Erythroblast (primary cell): ENCODE data around the gene ZNF548.
A peak's percentile ranks its signal among the peaks of the same experiment; 100 is the strongest.

Source experiments
- DNase-seq, 2 experiments: peaks; one replicate each; lab custom pipeline; 2025; lab: John Stamatoyannopoulos, UW
- GATA1 ChIP-seq: IDR thresholded peaks from 2 replicates; pipeline ENCODE4 v1.6.1; 2011; ENCODE audit warnings: low read depth, mild to moderate bottlenecking, control low read depth, low read length, moderate library complexity
- POLR2A ChIP-seq: IDR thresholded peaks from 2 replicates; pipeline ENCODE4 v1.6.1; 2011; ENCODE audit warnings: mild to moderate bottlenecking, low read length

Gene ZNF548

GRCh38 chr19:57389730-57390598 lies at the start of gene ZNF548:
Gene ZNF548, plus strand, starts transcription at chr19:57389854. Its CDS starts 246 bp downstream, at chr19:57390100.
- TF ChIP-seq POLR2A (peak; percentile 89), GATA1 (no peak)
- DNase-seq: peak; percentile 98 to 100

GRCh38 chr19:57342582-57342981 lies 47.1 kb upstream of the ZNF548 start:
- DNase-seq: no peak
- TF ChIP-seq GATA1: no peak
- no peak for TF ChIP-seq POLR2A

GRCh38 chr19:57348136-57348535 lies 41.5 kb upstream of the ZNF548 start:
- TF ChIP-seq POLR2A (no peak), GATA1 (no peak)

DNA sequence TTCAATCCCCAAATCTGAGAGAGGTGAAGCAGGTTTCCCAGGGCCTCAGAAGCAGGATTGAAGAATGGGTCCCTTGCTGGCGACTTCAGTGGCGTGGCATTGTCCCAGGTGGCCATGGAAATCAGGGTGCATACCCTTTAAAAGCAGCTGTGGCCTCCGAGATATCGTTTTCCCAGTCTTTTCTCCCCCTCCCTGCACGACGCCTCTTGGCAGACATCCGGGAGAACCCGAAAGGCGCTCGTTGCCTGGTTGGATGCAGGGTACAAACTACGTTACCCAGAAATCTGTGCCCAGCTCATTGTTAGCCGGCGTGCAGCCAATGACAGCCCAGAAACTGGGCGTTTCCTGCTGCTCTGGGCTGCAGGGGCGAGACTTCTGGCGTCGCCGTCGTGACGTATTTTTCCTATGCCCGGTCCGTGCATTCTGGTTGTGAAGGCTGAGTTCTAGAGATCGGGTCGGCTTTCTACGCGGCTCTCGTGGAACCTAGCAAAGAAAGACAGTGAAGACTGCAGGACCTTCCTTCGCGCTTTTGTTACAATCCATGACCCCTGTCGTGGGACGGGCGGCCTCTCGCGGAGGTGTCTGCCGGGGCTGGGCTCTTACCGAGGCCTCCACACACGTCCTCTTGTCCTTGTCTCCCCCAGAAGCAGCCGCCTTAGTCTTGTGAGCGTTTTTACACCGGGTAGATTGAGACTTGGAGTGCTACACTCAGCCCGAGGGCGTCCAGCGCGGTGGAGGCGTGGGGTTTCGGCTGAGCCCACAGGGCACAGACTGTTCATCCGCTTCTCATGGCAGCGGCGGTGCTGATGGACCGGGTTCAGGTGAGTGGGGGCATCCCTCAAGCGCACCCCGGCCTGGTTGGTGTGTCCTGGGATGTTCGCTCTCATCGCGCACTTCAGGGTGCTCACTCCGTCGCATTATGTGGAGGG lies 38.5 kb upstream of the ZNF548 start, which contains the start of gene ZNF304:
ZNF304 (plus strand) TSS at position 395 of the 929 bp plus-strand sequence; CDS start at position 789, 394 bp downstream.
- TF ChIP-seq POLR2A (peak; percentile 73), GATA1 (no peak)
- DNase-seq: peak; percentile 93 to 95

More at GRCh38 chr19:57348136-57348535, 41.5 kb upstream of the ZNF548 start:
- DNase-seq: no peak

GRCh38 chr19:57351867-57352266 lies 37.8 kb upstream of the ZNF548 start:
- TF ChIP-seq POLR2A (no peak), GATA1 (no peak)
- peak; percentile 63 to 68 for DNase-seq

GRCh38 chr19:57355916-57356315 lies 33.7 kb upstream of the ZNF548 start:
- TF ChIP-seq GATA1: no peak
- no peak for TF ChIP-seq POLR2A
- no peak for DNase-seq

GRCh38 chr19:57357406-57357805 lies 32.2 kb upstream of the ZNF548 start:
- no peak for DNase-seq
- no peak for TF ChIP-seq GATA1
- TF ChIP-seq POLR2A: no peak

GRCh38 chr19:57359300-57359699 lies 30.4 kb upstream of the ZNF548 start:
- TF ChIP-seq POLR2A (no peak), GATA1 (no peak)
- DNase-seq: no peak

DNA sequence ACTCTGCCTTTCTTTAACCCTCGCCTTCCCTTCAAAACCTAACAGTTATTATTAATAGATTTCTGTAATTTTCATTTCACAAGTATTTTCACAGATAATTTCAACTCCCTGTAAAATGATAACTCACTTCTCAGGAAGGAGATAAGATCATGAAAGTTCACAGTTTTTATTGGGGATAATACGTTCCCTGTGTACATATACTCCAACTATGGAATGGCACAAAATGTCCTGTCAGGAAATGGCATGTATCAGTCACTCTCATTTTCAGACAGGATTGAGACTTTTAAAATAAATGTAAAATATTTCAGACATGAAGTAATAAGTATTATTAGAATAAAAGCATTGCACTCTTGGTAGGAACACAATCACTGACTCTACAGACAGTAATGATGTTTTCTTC lies 27.2 kb upstream of the ZNF548 start:
- no peak for TF ChIP-seq GATA1
- TF ChIP-seq POLR2A: no peak
- no peak for DNase-seq

GRCh38 chr19:57362997-57363687 lies 26.5 kb upstream of the ZNF548 start, which contains the start of the genes TRAPPC2B and ZNF547:
Gene TRAPPC2B, plus strand, starts transcription at chr19:57363551. Its CDS starts 1,283 bp downstream, at chr19:57364834.
Gene ZNF547, plus strand, starts transcription at chr19:57363551. Its CDS starts 5,005 bp downstream, at chr19:57368556.
- TF ChIP-seq POLR2A: peak; percentile 93
- no peak for TF ChIP-seq GATA1

GRCh38 chr19:57363688-57364181 lies 25.9 kb upstream of the ZNF548 start:
- TF ChIP-seq POLR2A (no peak), GATA1 (no peak)
- DNase-seq: no peak

More at GRCh38 chr19:57362997-57363687, 26.5 kb upstream of the ZNF548 start, which contains the start of the genes TRAPPC2B and ZNF547:
- peak; percentile 100 for DNase-seq

GRCh38 chr19:57366776-57367175 lies 22.9 kb upstream of the ZNF548 start:
- no peak for TF ChIP-seq POLR2A
- TF ChIP-seq GATA1: no peak
- no peak for DNase-seq
